H1 (cell line): ENCODE results near the gene HJURP. TPM values are rescaled to one million over a fixed set of nuclear protein-coding genes. Genes with fewer than 3 reads are reported as not detected.

Experiments
- CTCF ChIA-PET: fragments of 300-600 bp; sonication (Branson Sonifier 250); formaldehyde crosslinking; loops from one replicate; lab custom pipeline; 2021; ENCODE audit not compliant: partially characterized antibody; lab: Charles Lee
- POLR2A ChIA-PET: fragments of 300-600 bp; sonication (Branson Sonifier 250); formaldehyde crosslinking; loops from one replicate; lab custom pipeline; 2021; ENCODE audit warnings: inconsistent platforms; ENCODE audit not compliant: partially characterized antibody; lab: Charles Lee
- DNase-seq, 2 experiments: peaks; one replicate each; pipeline versions ENCODE4 v3.0.0 to v3.0.0-alpha.2; 2010 to 2022; ENCODE audit warnings: low spot score in 2 of 2, low read depth in 1 of 2, mixed read lengths in 1 of 2
- FAIRE-seq: peaks from 2 replicates; lab custom pipeline; 2011; peaks lifted over from hg19 to GRCh38; lab: Jason Lieb, UNC
- H2AFZ ChIP-seq: 2 replicates; pipeline ENCODE4 v1.8.1; 2012; ENCODE audit warnings: low read length, inconsistent platforms
- H2AK5ac ChIP-seq: 2 replicates; pipeline ENCODE4 v1.6.1; 2013; ENCODE audit warnings: low read depth, low read length
- H2BK120ac ChIP-seq: replicated peaks from 2 replicates; pipeline ENCODE3; 2013; ENCODE audit warnings: low read depth, low read length, inconsistent platforms
- H2BK12ac ChIP-seq: 2 replicates; pipeline ENCODE4 v1.6.1; 2013; ENCODE audit warnings: low read depth, low read length
- H2BK15ac ChIP-seq: 2 replicates; pipeline ENCODE4 v1.6.1; 2013; ENCODE audit warnings: low read length
- H2BK20ac ChIP-seq: 2 replicates; pipeline ENCODE4 v1.6.1; 2013; ENCODE audit warnings: low read length
- H2BK5ac ChIP-seq: 2 replicates; pipeline ENCODE4 v1.6.1; 2013; ENCODE audit warnings: low read depth, low read length
- H3K14ac ChIP-seq: 2 replicates; pipeline ENCODE4 v1.6.1; 2013; ENCODE audit warnings: inconsistent platforms; ENCODE audit not compliant: insufficient read length
- H3K18ac ChIP-seq: 2 replicates; pipeline ENCODE4 v1.6.1; 2013; ENCODE audit warnings: low read length; ENCODE audit errors: extremely low read depth
- H3K23ac ChIP-seq: 2 replicates; pipeline ENCODE4 v1.6.1; 2013; ENCODE audit warnings: inconsistent platforms; ENCODE audit not compliant: insufficient read length
- H3K23me2 ChIP-seq: 2 replicates; pipeline ENCODE4 v1.6.1; 2013; ENCODE audit warnings: low read depth, low read length
- H3K27ac ChIP-seq: 2 replicates; pipeline ENCODE4 v1.6.1; 2011; ENCODE audit warnings: low read depth, low read length, inconsistent platforms
- H3K27me3 ChIP-seq, 4 experiments: replicated peaks in 1 of 4; 1 replicate in 1 of 4; 2 replicates in 3 of 4; pipeline versions ENCODE4 v1.6.1 to v1.8.1; 2011 to 2013; ENCODE audit warnings: low read length in 3 of 4, mild to moderate bottlenecking in 3 of 4, inconsistent platforms in 2 of 4, mixed read lengths in 2 of 4, moderate library complexity in 1 of 4; ENCODE audit not compliant: control insufficient read depth in 3 of 4, insufficient read depth in 3 of 4; ENCODE audit errors: extremely low read depth in 1 of 4
- H3K36me3 ChIP-seq, 4 experiments: 2 replicates each; pipeline versions ENCODE4 v1.6.1 to v1.8.1; 2011 to 2013; ENCODE audit warnings: mild to moderate bottlenecking in 4 of 4, low read length in 3 of 4, moderate library complexity in 2 of 4, control low read depth in 1 of 4, inconsistent platforms in 1 of 4; ENCODE audit not compliant: insufficient read depth in 4 of 4, control insufficient read depth in 2 of 4
- H3K4ac ChIP-seq: replicated peaks from 2 replicates; pipeline ENCODE3; 2013; ENCODE audit warnings: low read length, low read depth, mixed read lengths, inconsistent platforms; ENCODE audit not compliant: insufficient read length
- H3K4me1 ChIP-seq, 4 experiments: replicated peaks in 1 of 4; 1 replicate in 1 of 4; 2 replicates in 3 of 4; pipeline versions ENCODE4 v1.6.1 to v1.8.1; 2011 to 2013; ENCODE audit warnings: low read length in 3 of 4, inconsistent platforms in 2 of 4, mixed read lengths in 1 of 4; ENCODE audit not compliant: insufficient read depth in 4 of 4, control insufficient read depth in 3 of 4
- H3K4me2 ChIP-seq, 2 experiments: 2 replicates each; pipeline versions ENCODE4 v1.6.1 to v1.8.1; 2011 to 2013; ENCODE audit warnings: low read depth in 2 of 2, low read length in 2 of 2, control low read depth in 1 of 2, inconsistent platforms in 1 of 2, mild to moderate bottlenecking in 1 of 2; ENCODE audit not compliant: insufficient read depth in 1 of 2
- H3K4me3 ChIP-seq, 4 experiments: fragments of 200-600, 300-600 bp in 1 of 4; sonication (generic), shearing (Covaris generic), sonication (Bioruptor Twin) in 1 of 4; 2 replicates each; pipeline versions ENCODE4 v1.5.1 to v1.8.1; 2011 to 2016; ENCODE audit warnings: low read length in 4 of 4, low read depth in 3 of 4, control low read depth in 2 of 4, inconsistent platforms in 2 of 4, mild to moderate bottlenecking in 2 of 4, mixed read lengths in 1 of 4, moderate library complexity in 1 of 4; ENCODE audit not compliant: insufficient read depth in 2 of 4; ENCODE audit errors: extremely low read depth in 1 of 4
- H3K56ac ChIP-seq: replicated peaks from 2 replicates; pipeline ENCODE3; 2013; ENCODE audit warnings: low read depth, mild to moderate bottlenecking, mixed read lengths, low read length, inconsistent platforms; ENCODE audit not compliant: insufficient read length
- H3K79me1 ChIP-seq: 2 replicates; pipeline ENCODE4 v1.6.1; 2013; ENCODE audit warnings: low read depth, low read length, control low read depth
- H3K79me2 ChIP-seq, 2 experiments: 2 replicates each; pipeline versions ENCODE4 v1.6.1 to v1.8.1; 2012 to 2013; ENCODE audit warnings: low read length in 2 of 2, mild to moderate bottlenecking in 2 of 2, inconsistent platforms in 1 of 2; ENCODE audit not compliant: insufficient read depth in 2 of 2, control insufficient read depth in 1 of 2
- H3K9ac ChIP-seq, 4 experiments: replicated peaks in 1 of 4; 1 replicate in 1 of 4; 2 replicates in 3 of 4; pipeline versions ENCODE4 v1.6.1 to v1.8.1; 2011 to 2013; ENCODE audit warnings: low read depth in 3 of 4, low read length in 3 of 4, control low read depth in 2 of 4, mild to moderate bottlenecking in 2 of 4, moderate library complexity in 2 of 4, inconsistent platforms in 1 of 4; ENCODE audit errors: extremely low read depth in 1 of 4
- H3K9me3 ChIP-seq, 2 experiments: 2 replicates each; pipeline versions ENCODE4 v1.6.1 to v1.8.1; 2012 to 2013; ENCODE audit warnings: mild to moderate bottlenecking in 2 of 2, moderate library complexity in 2 of 2, control low read depth in 1 of 2, inconsistent platforms in 1 of 2, low read depth in 1 of 2, low read length in 1 of 2, mixed read lengths in 1 of 2; ENCODE audit not compliant: insufficient read depth in 2 of 2
- H4K20me1 ChIP-seq, 2 experiments: replicated peaks in 1 of 2; 2 replicates each; pipeline versions ENCODE3 to v1.8.1; 2011 to 2013; ENCODE audit warnings: inconsistent platforms in 2 of 2, low read length in 2 of 2, mild to moderate bottlenecking in 1 of 2; ENCODE audit not compliant: insufficient read depth in 2 of 2, control insufficient read depth in 1 of 2
- H4K5ac ChIP-seq: 2 replicates; pipeline ENCODE4 v1.6.1; 2013; ENCODE audit warnings: low read length, low read depth, mixed read lengths, inconsistent platforms; ENCODE audit not compliant: insufficient read length
- H4K8ac ChIP-seq: 2 replicates; pipeline ENCODE4 v1.8.0; 2013; ENCODE audit warnings: mild to moderate bottlenecking, moderate library complexity, low read length, inconsistent platforms; ENCODE audit not compliant: insufficient read depth; ENCODE audit errors: extremely low read depth
- H4K91ac ChIP-seq: replicated peaks from 2 replicates; pipeline ENCODE3; 2013; ENCODE audit warnings: low read length, mixed read lengths, inconsistent platforms; ENCODE audit not compliant: insufficient read length
- SP4 ChIP-seq: IDR thresholded peaks from 2 replicates; pipeline ENCODE4 v1.6.1; 2012; ENCODE audit warnings: low read length, inconsistent platforms
- SRF ChIP-seq: IDR thresholded peaks from 2 replicates; pipeline ENCODE4 v1.6.1; 2011; ENCODE audit warnings: mild to moderate bottlenecking, low read depth, low read length, moderate library complexity
- WGBS, 2 experiments: shearing (Covaris generic) in 1 of 2; methylation state at CpG; one replicate each; pipeline versions ENCODE4 v1.1.6 to v1.1.7; 2013 to 2015; ENCODE audit warnings: low lambda C conversion rate in 2 of 2, mixed read lengths in 2 of 2, inconsistent platforms in 1 of 2, low coverage in 1 of 2, missing lambda C conversion rate in 1 of 2; ENCODE audit not compliant: insufficient replicate concordance in 2 of 2, insufficient coverage in 1 of 2, insufficient read length in 1 of 2; ENCODE audit errors: extremely low coverage in 1 of 2, missing lambda C conversion rate in 1 of 2; 5-methylcytosine and 5-hydroxymethylcytosine counted together
- polyA plus RNA-seq, 7 experiments: library from polyadenylated mRNA; depleted of rRNA in 3 of 7; stranded (reverse) in 5 of 7; unstranded in 2 of 7; fragments of >200 nt in 5 of 7; fragments of 200-250 nt in 2 of 7; gene quantifications; 1 replicate in 5 of 7; 2 replicates in 1 of 7; 4 replicates in 1 of 7; pipeline versions ENCODE4 v1.2.1 to v1.2.3, GENCODE V29; 2011 to 2013; ENCODE audit warnings: missing spikeins in 2 of 7, mixed read lengths in 2 of 7
- total RNA-seq: library from RNA; stranded (reverse); fragmentation: NEBNext Ultra II Directional; extraction: Animal tissue kit (Norgen Biotek cat#: 25700); gene quantifications from 2 replicates; pipeline ENCODE4 v1.2.1, GENCODE V29; 2021
- TF ChIP-seq, protein P1 (sequence below), 3 experiments: IDR thresholded peaks; 1 replicate in 2 of 3; 2 replicates in 1 of 3; pipeline versions ENCODE4 v1.5.1 to v1.6.1; 2011; ENCODE audit warnings: low read length in 3 of 3, mild to moderate bottlenecking in 3 of 3, inconsistent platforms in 2 of 3, low read depth in 1 of 3, moderate library complexity in 1 of 3; ENCODE audit not compliant: insufficient read depth in 1 of 3; ENCODE audit errors: control extremely low read depth in 1 of 3

Gene HJURP
- total and polyA plus RNA-seq, 2 of the 8 experiments (the other 6 are each of a cell fraction or from before 2014, with no cell fraction given): 49.3 to 60.5 TPM

DNA sequence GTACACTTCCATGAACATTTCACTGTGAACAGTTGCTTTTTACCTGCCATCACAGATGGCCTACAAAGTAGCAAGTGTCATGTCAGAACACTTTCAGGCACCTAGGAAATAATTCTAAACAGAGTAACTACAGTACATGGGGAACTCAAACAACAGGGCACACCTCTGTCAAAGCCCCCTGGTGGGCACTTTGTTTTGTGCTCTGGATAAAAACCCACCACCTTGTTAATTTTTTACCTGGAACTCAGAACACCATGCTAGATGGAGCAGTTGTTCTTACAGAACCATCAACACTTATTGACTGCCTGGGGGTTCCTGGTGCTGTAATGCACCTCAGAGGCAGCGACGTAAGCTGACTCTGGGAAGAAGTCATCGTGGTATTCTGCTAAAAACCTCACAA, 11.5 kb upstream of the HJURP start:
- no peak overlapping the region for H4K91ac ChIP-seq
- no peaks in the 10 kb centered on the region for H3K79me1 ChIP-seq
- H4K8ac ChIP-seq: no peak overlapping the region
- peaks cover 3% of the 10 kb centered on the region for H3K23me2 ChIP-seq
- H3K56ac ChIP-seq: no peak overlapping the region
- H2BK120ac ChIP-seq: no peak overlapping the region
- no peak overlapping the region for H2BK12ac ChIP-seq
- H3K14ac ChIP-seq: no peak overlapping the region
- H3K36me3 ChIP-seq: peaks cover 0 to 15% (median 3%) of the 10 kb centered on the region in 4 experiments; a peak in 3 of 8 replicates
- peak overlapping the region in 1 of 2 experiments; percentile 29; a peak in 1 of 4 replicates for H3K4me2 ChIP-seq
- H3K4me3 ChIP-seq: peak overlapping the region in 1 of 4 experiments; percentile 11; a peak in 1 of 8 replicates
- no peak overlapping the region for H2AK5ac ChIP-seq
- H4K5ac ChIP-seq: no peak overlapping the region
- no peak for FAIRE-seq
- H3K9me3 ChIP-seq: no peaks in the 10 kb centered on the region; a peak in 1 of 4 replicates
- ChIA-PET CTCF (interaction anchor here (1.1 to 3.2 kb wide), 3 partner anchors 9 to 409 kb away, joined by 4 to 24 read pairs (median 4); no protein-coding TSS in a partner anchor), POLR2A (interaction anchor here (1.0 kb wide), 2 partner anchors 10 to 11 kb away, joined by 3 to 4 read pairs; partner anchors contain the start of gene HJURP)
- no peak overlapping the region for H2BK20ac ChIP-seq
- H2BK15ac ChIP-seq: no peak overlapping the region
- no peak overlapping the region for H3K27ac ChIP-seq
- no peaks in the 10 kb centered on the region for H4K20me1 ChIP-seq
- H3K9ac ChIP-seq: no peak overlapping the region
- H3K4ac ChIP-seq: no peak overlapping the region
- TF ChIP-seq SP4 (no peak), SRF (no peak)
- TF ChIP-seq, protein P1, sequence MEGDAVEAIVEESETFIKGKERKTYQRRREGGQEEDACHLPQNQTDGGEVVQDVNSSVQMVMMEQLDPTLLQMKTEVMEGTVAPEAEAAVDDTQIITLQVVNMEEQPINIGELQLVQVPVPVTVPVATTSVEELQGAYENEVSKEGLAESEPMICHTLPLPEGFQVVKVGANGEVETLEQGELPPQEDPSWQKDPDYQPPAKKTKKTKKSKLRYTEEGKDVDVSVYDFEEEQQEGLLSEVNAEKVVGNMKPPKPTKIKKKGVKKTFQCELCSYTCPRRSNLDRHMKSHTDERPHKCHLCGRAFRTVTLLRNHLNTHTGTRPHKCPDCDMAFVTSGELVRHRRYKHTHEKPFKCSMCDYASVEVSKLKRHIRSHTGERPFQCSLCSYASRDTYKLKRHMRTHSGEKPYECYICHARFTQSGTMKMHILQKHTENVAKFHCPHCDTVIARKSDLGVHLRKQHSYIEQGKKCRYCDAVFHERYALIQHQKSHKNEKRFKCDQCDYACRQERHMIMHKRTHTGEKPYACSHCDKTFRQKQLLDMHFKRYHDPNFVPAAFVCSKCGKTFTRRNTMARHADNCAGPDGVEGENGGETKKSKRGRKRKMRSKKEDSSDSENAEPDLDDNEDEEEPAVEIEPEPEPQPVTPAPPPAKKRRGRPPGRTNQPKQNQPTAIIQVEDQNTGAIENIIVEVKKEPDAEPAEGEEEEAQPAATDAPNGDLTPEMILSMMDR (IDR thresholded peaks at IDR 0.05; ENCODE audit: control extremely low read depth in 1 of 3, insufficient read depth in 1 of 3, low read depth in 1 of 3, low read length in 3 of 3): peak in 2 of 3 experiments; percentile 27 to 38; a peak in 2 of 4 replicates
- TF ChIP-seq, all 59 proteins: peak for 1
- no peak overlapping the region for H2BK5ac ChIP-seq
- no peak overlapping the region for H3K18ac ChIP-seq
- H2AFZ ChIP-seq: no peak overlapping the region
- no peaks in the 10 kb centered on the region for H3K27me3 ChIP-seq
- WGBS, 2 experiments: 94% methylated on average over 3 of the region's 3 CpGs; no CpG with 5 or more reads in 1 of the 2 experiments
- H3K23ac ChIP-seq: no peak overlapping the region
- H3K79me2 ChIP-seq: no peaks in the 10 kb centered on the region
- H3K4me1 ChIP-seq: peaks cover 0 to 5% (median 0%) of the 10 kb centered on the region in 4 experiments; a peak in 1 of 7 replicates
- DNase-seq: no peak
